H9 (cell line): Measurements from ENCODE around the gene HAUS1. TPM values are rescaled to one million over a fixed set of nuclear protein-coding genes. Genes with fewer than 3 reads are reported as not detected.
"Not testable (repeated sequence)": the region's sequence is repeated elsewhere in the genome, so short reads cannot be mapped to it uniquely, and the experiment has no call there.

Source experiments
- DNase-seq: peaks from one replicate; pipeline ENCODE4 v3.0.0-alpha.2; 2017
- H2AFZ ChIP-seq: one replicate; pipeline ENCODE4 v1.6.1; 2013; ENCODE audit warnings: mild to moderate bottlenecking, low read length, control low read depth, moderate library complexity
- H2AK5ac ChIP-seq: 2 replicates; pipeline ENCODE4 v1.6.1; 2013; ENCODE audit warnings: low read length, control low read depth, mixed read lengths; ENCODE audit not compliant: insufficient read length
- H2BK120ac ChIP-seq: one replicate; pipeline ENCODE4 v1.6.1; 2013; ENCODE audit warnings: low read depth, mild to moderate bottlenecking, low read length, control low read depth, inconsistent platforms; ENCODE audit not compliant: poor library complexity, severe bottlenecking
- H2BK12ac ChIP-seq: 2 replicates; pipeline ENCODE4 v1.6.1; 2013; ENCODE audit warnings: low read length, control low read depth, mixed read lengths, low read depth; ENCODE audit not compliant: insufficient read length
- H2BK15ac ChIP-seq: 2 replicates; pipeline ENCODE4 v1.6.1; 2013; ENCODE audit warnings: low read depth, low read length, control low read depth
- H2BK20ac ChIP-seq: one replicate; pipeline ENCODE4 v1.6.1; 2013; ENCODE audit warnings: low read depth, mild to moderate bottlenecking, low read length, control low read depth, inconsistent platforms; ENCODE audit not compliant: poor library complexity, severe bottlenecking
- H2BK5ac ChIP-seq: 2 replicates; pipeline ENCODE4 v1.6.1; 2013; ENCODE audit warnings: low read length, control low read depth, mixed read lengths; ENCODE audit not compliant: insufficient read length
- H3K14ac ChIP-seq: 2 replicates; pipeline ENCODE4 v1.6.1; 2013; ENCODE audit warnings: low read length, control low read depth; ENCODE audit not compliant: insufficient read depth
- H3K18ac ChIP-seq: 2 replicates; pipeline ENCODE4 v1.6.1; 2013; ENCODE audit warnings: low read depth, mild to moderate bottlenecking, mixed read lengths, low read length, control low read depth; ENCODE audit not compliant: insufficient read length
- H3K23ac ChIP-seq: 2 replicates; pipeline ENCODE4 v1.6.1; 2013; ENCODE audit warnings: low read length, control low read depth, mixed read lengths, low read depth; ENCODE audit not compliant: insufficient read length
- H3K23me2 ChIP-seq: 2 replicates; pipeline ENCODE4 v1.6.1; 2013; ENCODE audit warnings: low read depth, mild to moderate bottlenecking, mixed read lengths, low read length, control low read depth; ENCODE audit not compliant: insufficient read length, poor library complexity, severe bottlenecking
- H3K27ac ChIP-seq: 2 replicates; pipeline ENCODE4 v1.5.1; 2013; ENCODE audit warnings: low read length, control low read depth, mixed read lengths, low read depth; ENCODE audit not compliant: insufficient read length
- H3K27me3 ChIP-seq: 2 replicates; pipeline ENCODE4 v1.6.1; 2013; ENCODE audit warnings: low read length, control low read depth, inconsistent platforms; ENCODE audit not compliant: insufficient read depth
- H3K4ac ChIP-seq: 2 replicates; pipeline ENCODE4 v1.6.1; 2013; ENCODE audit warnings: low read depth, mild to moderate bottlenecking, control low read depth, inconsistent platforms, low read length, moderate library complexity
- H3K4me1 ChIP-seq: 2 replicates; pipeline ENCODE4 v1.6.1; 2013; ENCODE audit warnings: low read length, control low read depth, inconsistent platforms; ENCODE audit not compliant: insufficient read depth
- H3K4me2 ChIP-seq: 2 replicates; pipeline ENCODE4 v1.6.1; 2013; ENCODE audit warnings: low read length, control low read depth, mixed read lengths; ENCODE audit not compliant: insufficient read length, insufficient read depth
- H3K56ac ChIP-seq: 2 replicates; pipeline ENCODE4 v1.6.1; 2013; ENCODE audit warnings: low read depth, mild to moderate bottlenecking, mixed read lengths, low read length, control low read depth; ENCODE audit not compliant: insufficient read length
- H3K79me1 ChIP-seq: 2 replicates; pipeline ENCODE4 v1.6.1; 2013; ENCODE audit warnings: low read depth, mild to moderate bottlenecking, moderate library complexity, low read length, control low read depth, inconsistent platforms; ENCODE audit not compliant: insufficient read depth, poor library complexity, severe bottlenecking
- H3K79me2 ChIP-seq: 2 replicates; pipeline ENCODE4 v1.6.1; 2013; ENCODE audit warnings: low read length, control low read depth, inconsistent platforms; ENCODE audit not compliant: insufficient read depth
- H3K9ac ChIP-seq: 2 replicates; pipeline ENCODE4 v1.6.1; 2013; ENCODE audit warnings: low read length, control low read depth, mixed read lengths; ENCODE audit not compliant: insufficient read length; ENCODE audit errors: extremely low read depth
- H3K9me3 ChIP-seq: one replicate; pipeline ENCODE4 v1.6.1; 2013; ENCODE audit warnings: low read depth, low read length, inconsistent platforms; ENCODE audit not compliant: control insufficient read depth
- H3T11ph ChIP-seq: one replicate; pipeline ENCODE4 v1.6.1; 2013; ENCODE audit warnings: mild to moderate bottlenecking, low read length, control low read depth, inconsistent platforms
- H4K20me1 ChIP-seq: one replicate; pipeline ENCODE4 v1.6.1; 2013; ENCODE audit not compliant: control insufficient read depth, insufficient read length, insufficient read depth
- H4K5ac ChIP-seq: 2 replicates; pipeline ENCODE4 v1.6.1; 2013; ENCODE audit warnings: low read depth, mild to moderate bottlenecking, mixed read lengths, low read length, control low read depth; ENCODE audit not compliant: insufficient read length
- H4K8ac ChIP-seq: replicated peaks from 2 replicates; pipeline ENCODE4 v1.6.1; 2013; ENCODE audit warnings: low read length, control low read depth, mixed read lengths, low read depth; ENCODE audit not compliant: insufficient read length
- H4K91ac ChIP-seq: 2 replicates; pipeline ENCODE4 v1.6.1; 2013; ENCODE audit warnings: low read depth, mild to moderate bottlenecking, moderate library complexity, mixed read lengths, low read length, control low read depth; ENCODE audit not compliant: insufficient read length
- H3K27ac Mint-ChIP-seq, 3 experiments: 2 replicates in 2 of 3; 3 replicates in 1 of 3; pipeline ENCODE4 v1.8.0; 2020 to 2021; ENCODE audit warnings: mixed read lengths in 3 of 3, mild to moderate bottlenecking in 1 of 3, moderate library complexity in 1 of 3
- H3K27me3 Mint-ChIP-seq: 2 replicates; pipeline ENCODE4 v1.8.0; 2021; ENCODE audit warnings: low read depth, mild to moderate bottlenecking, moderate library complexity, mixed read lengths
- H3K36me3 Mint-ChIP-seq, 3 experiments: 2 replicates in 2 of 3; 3 replicates in 1 of 3; pipeline ENCODE4 v1.8.0; 2020 to 2021; ENCODE audit warnings: low read depth in 3 of 3, mixed read lengths in 3 of 3; ENCODE audit not compliant: insufficient read depth in 1 of 3
- H3K4me1 Mint-ChIP-seq, 2 experiments: 2 replicates each; pipeline ENCODE4 v1.8.0; 2020; ENCODE audit warnings: mixed read lengths in 2 of 2
- H3K4me3 Mint-ChIP-seq, 2 experiments: 2 replicates in 1 of 2; 3 replicates in 1 of 2; pipeline ENCODE4 v1.8.0; 2020 to 2021; ENCODE audit warnings: mild to moderate bottlenecking in 2 of 2, mixed read lengths in 2 of 2, moderate library complexity in 1 of 2
- H3K9me3 Mint-ChIP-seq, 2 experiments: 2 replicates in 1 of 2; 3 replicates in 1 of 2; pipeline ENCODE4 v1.8.0; 2020; ENCODE audit warnings: mild to moderate bottlenecking in 2 of 2, mixed read lengths in 2 of 2, moderate library complexity in 1 of 2
- WGBS: extraction: QIAGEN DNeasy Blood & Tissue Kit; methylation state at CpG from one replicate; pipeline ENCODE4 v1.1.7; 2013; ENCODE audit warnings: missing lambda C conversion rate, low lambda C conversion rate, mixed read lengths; ENCODE audit not compliant: insufficient read length; ENCODE audit errors: extremely low coverage; 5-methylcytosine and 5-hydroxymethylcytosine counted together
- total RNA-seq: library from RNA; stranded (reverse); gene quantifications from 2 replicates; pipeline ENCODE4 v1.2.1, GENCODE V29; 2021
- TF ChIP-seq, protein P1 (sequence below): fragments of 200-600 bp; sonication (generic); conservative IDR thresholded peaks from 3 replicates; pipeline ENCODE4 v1.8.0; 2021; ENCODE audit warnings: antibody characterized with exemption, mild to moderate bottlenecking

HAUS1 gene
- total RNA-seq, 1 experiment from 2014 or later, result 87.0 TPM

DNA sequence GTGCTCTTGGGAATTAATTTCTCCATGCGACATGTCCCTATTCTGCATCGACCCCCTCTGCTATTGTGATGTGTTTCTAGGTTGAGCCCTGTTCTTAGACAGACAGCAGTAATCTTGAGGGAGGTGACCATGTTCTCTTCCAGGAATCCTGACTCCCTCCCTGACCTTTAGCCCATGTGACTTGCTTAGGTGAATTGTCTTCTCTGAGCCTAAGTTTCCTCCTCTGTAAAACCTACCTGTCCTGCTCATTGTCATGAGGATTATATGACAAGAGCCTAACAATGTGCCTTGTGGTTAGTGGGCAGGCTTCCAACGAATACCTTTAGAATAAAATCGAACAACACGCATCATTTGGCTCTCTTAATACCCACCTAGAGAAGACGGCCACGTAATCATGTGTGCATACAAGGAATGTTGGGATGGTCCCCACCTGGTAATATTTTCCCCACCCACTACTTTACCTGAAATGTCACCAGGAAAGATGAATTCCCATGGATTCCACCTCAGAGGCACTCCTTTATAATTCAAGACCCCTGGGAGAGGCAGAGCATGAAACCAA, 59.8 kb downstream of the HAUS1 start:
- no peaks in the 10 kb centered on the region for H3K23me2 ChIP-seq
- no peak overlapping the region for H2AFZ ChIP-seq
- no peak overlapping the region for H3K4me2 ChIP-seq
- TF ChIP-seq, protein P1, sequence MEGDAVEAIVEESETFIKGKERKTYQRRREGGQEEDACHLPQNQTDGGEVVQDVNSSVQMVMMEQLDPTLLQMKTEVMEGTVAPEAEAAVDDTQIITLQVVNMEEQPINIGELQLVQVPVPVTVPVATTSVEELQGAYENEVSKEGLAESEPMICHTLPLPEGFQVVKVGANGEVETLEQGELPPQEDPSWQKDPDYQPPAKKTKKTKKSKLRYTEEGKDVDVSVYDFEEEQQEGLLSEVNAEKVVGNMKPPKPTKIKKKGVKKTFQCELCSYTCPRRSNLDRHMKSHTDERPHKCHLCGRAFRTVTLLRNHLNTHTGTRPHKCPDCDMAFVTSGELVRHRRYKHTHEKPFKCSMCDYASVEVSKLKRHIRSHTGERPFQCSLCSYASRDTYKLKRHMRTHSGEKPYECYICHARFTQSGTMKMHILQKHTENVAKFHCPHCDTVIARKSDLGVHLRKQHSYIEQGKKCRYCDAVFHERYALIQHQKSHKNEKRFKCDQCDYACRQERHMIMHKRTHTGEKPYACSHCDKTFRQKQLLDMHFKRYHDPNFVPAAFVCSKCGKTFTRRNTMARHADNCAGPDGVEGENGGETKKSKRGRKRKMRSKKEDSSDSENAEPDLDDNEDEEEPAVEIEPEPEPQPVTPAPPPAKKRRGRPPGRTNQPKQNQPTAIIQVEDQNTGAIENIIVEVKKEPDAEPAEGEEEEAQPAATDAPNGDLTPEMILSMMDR, result no peak
- H3K9me3 ChIP-seq, result no peaks in the 10 kb centered on the region
- no peak overlapping the region for H3K14ac ChIP-seq
- H4K8ac ChIP-seq, result no peak overlapping the region
- no peak for DNase-seq
- H2BK15ac ChIP-seq, result no peak overlapping the region
- H3T11ph ChIP-seq, result no peak overlapping the region
- no peak overlapping the region for H3K23ac ChIP-seq
- no peaks in the 10 kb centered on the region for H3K27me3 ChIP-seq
- no peak overlapping the region for H2AK5ac ChIP-seq
- H3K56ac ChIP-seq, result no peak overlapping the region
- H4K5ac ChIP-seq, result no peak overlapping the region
- H3K79me2 ChIP-seq, result no peaks in the 10 kb centered on the region
- no peaks in the 10 kb centered on the region for H3K36me3 Mint-ChIP-seq
- no peak overlapping the region for H2BK20ac ChIP-seq
- H3K27ac ChIP-seq, result no peak overlapping the region
- H2BK120ac ChIP-seq, result no peak overlapping the region
- H4K91ac ChIP-seq, result no peak overlapping the region
- H3K4me3 Mint-ChIP-seq, result no peak overlapping the region
- no peaks in the 10 kb centered on the region; a peak in 1 of 5 replicates for H3K9me3 Mint-ChIP-seq
- H3K4me1 Mint-ChIP-seq, result peaks cover 31 to 35% of the 10 kb centered on the region in 2 experiments
- no peak overlapping the region; a peak in 1 of 7 replicates for H3K27ac Mint-ChIP-seq
- no peak overlapping the region for H2BK5ac ChIP-seq
- no peak overlapping the region for H3K4ac ChIP-seq
- no peak overlapping the region for H3K18ac ChIP-seq
- peaks cover 5% of the 10 kb centered on the region; the same call in 1 of the 2 replicates for H3K4me1 ChIP-seq
- no peaks in the 10 kb centered on the region for H3K27me3 Mint-ChIP-seq
- no peak overlapping the region for H3K9ac ChIP-seq
- peaks cover 3% of the 10 kb centered on the region for H4K20me1 ChIP-seq
- no peak overlapping the region for H2BK12ac ChIP-seq
- no peaks in the 10 kb centered on the region for H3K79me1 ChIP-seq
- no CpG with 5 or more reads among the region's 7 CpGs for WGBS

DNA sequence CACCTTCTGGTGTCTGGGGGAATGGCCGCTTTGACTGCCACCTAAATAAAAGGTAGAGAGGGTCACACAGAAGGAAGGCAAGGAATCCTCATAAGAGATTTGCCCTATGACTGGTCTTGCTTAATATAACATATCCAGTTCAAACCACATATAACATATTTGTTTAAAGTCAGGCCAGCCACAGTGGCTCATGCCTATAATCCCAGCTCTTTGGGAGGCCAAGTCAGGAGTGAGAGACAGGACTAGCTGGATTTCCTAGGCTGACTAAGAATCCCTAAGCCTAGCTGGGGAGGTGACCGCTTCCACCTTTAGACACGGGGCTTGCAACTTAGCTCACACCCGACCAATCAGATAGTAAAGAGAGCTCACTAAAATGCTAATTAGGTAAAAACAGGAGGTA, 60.3 kb downstream of the HAUS1 start:
- H2AK5ac ChIP-seq, H3K4me3 Mint-ChIP-seq, H2BK15ac ChIP-seq, H2BK5ac ChIP-seq, H3K9me3 Mint-ChIP-seq, H4K8ac ChIP-seq, DNase-seq, H3K4me1 ChIP-seq, H4K91ac ChIP-seq, H3K9ac ChIP-seq, H4K20me1 ChIP-seq, H3T11ph ChIP-seq, H2BK20ac ChIP-seq, H3K56ac ChIP-seq, H3K4ac ChIP-seq, H3K79me2 ChIP-seq, H3K4me2 ChIP-seq, H4K5ac ChIP-seq, H2BK120ac ChIP-seq, H2AFZ ChIP-seq, H3K23me2 ChIP-seq, H3K23ac ChIP-seq, H3K27me3 ChIP-seq, H3K36me3 Mint-ChIP-seq, H3K9me3 ChIP-seq, H3K27ac ChIP-seq, H3K27me3 Mint-ChIP-seq, H2BK12ac ChIP-seq, H3K79me1 ChIP-seq, H3K18ac ChIP-seq, H3K14ac ChIP-seq, H3K27ac Mint-ChIP-seq: not testable (repeated sequence)
- H3K4me1 Mint-ChIP-seq, result peaks cover 35 to 40% of the 10 kb centered on the region in 2 experiments
- no CpG with 5 or more reads among the region's 4 CpGs for WGBS
